Transverse colon (tissue), 4 donors: ENCODE data around the gene DOCK7. TPM values are rescaled to one million over a fixed set of nuclear protein-coding genes. Genes with fewer than 3 reads are reported as not detected.

Experiments
- DNase-seq: peaks from one replicate; pipeline ENCODE4 v3.0.0-alpha.2; 2019
- H3K27ac ChIP-seq, 4 donors: fragments of 200-600 bp; sonication (generic); 2 replicates each; pipeline ENCODE4 v1.5.1; 2016 to 2018; ENCODE audit warnings: inconsistent platforms in 4 of 4
- H3K27me3 ChIP-seq: fragments of 200-600 bp; sonication (generic); 2 replicates; pipeline ENCODE4 v1.5.1; 2017; ENCODE audit warnings: inconsistent platforms
- H3K36me3 ChIP-seq, 4 donors: fragments of 200-600 bp; sonication (generic); 2 replicates each; pipeline ENCODE4 v1.5.1; 2017 to 2019; ENCODE audit warnings: inconsistent platforms in 4 of 4
- H3K4me1 ChIP-seq, 4 donors: fragments of 200-600 bp; sonication (generic); 2 replicates each; pipeline ENCODE4 v1.5.1; 2017 to 2020; ENCODE audit warnings: inconsistent platforms in 4 of 4
- H3K4me3 ChIP-seq, 4 donors: fragments of 200-600 bp; sonication (generic); 1 replicate in 1 of 4; 2 replicates in 3 of 4; pipeline versions ENCODE4 v1.5.1 to v1.6.1; 2017 to 2019; ENCODE audit warnings: inconsistent platforms in 4 of 4
- H3K9me3 ChIP-seq, 2 donors: fragments of 200-600 bp; sonication (generic); 2 replicates each; pipeline ENCODE4 v1.5.1; 2017 to 2019; ENCODE audit warnings: inconsistent platforms in 2 of 2
- CTCF ChIP-seq, 5 experiments: fragments of 200-600 bp in 3 of 5; fragments of 450-650 bp in 2 of 5; sonication (generic) in 3 of 5; IDR thresholded peaks; 1 replicate in 2 of 5; 2 replicates in 3 of 5; pipeline ENCODE4 v1.5.1; 2016 to 2017; ENCODE audit warnings: antibody characterized with exemption in 5 of 5, inconsistent platforms in 3 of 5, mild to moderate bottlenecking in 2 of 5, moderate library complexity in 1 of 5
- EP300 ChIP-seq: sonication (generic); formaldehyde crosslinking; IDR thresholded peaks from one replicate; pipeline ENCODE4 v1.6.1; 2017; ENCODE audit warnings: antibody characterized with exemption, low read depth
- POLR2A ChIP-seq: fragments of 450-650 bp; IDR thresholded peaks from one replicate; pipeline ENCODE4 v1.6.1; 2016; ENCODE audit warnings: antibody characterized with exemption, mild to moderate bottlenecking, moderate library complexity
- POLR2AphosphoS5 ChIP-seq, 3 donors: sonication (generic); formaldehyde crosslinking; IDR thresholded peaks; one replicate each; pipeline ENCODE4 v1.6.1; 2016; ENCODE audit warnings: antibody characterized with exemption in 3 of 3
- WGBS, 2 donors: methylation state at CpG; one replicate each; pipeline ENCODE4 v1.1.5; 2018; ENCODE audit warnings: low coverage in 1 of 2; 5-methylcytosine and 5-hydroxymethylcytosine counted together
- in situ Hi-C, 4 donors: fragments of 200-750 bp; cut with MboI; loops; one replicate each; pipeline versions ENCODE4 v1.15.0 to v1.15.1; 2017; ENCODE audit warnings: low sequenced_read_pairs in 3 of 4, low pct_ligation_motif_present in 1 of 4, low pct_unique_long_range_greater_than_20kb in 1 of 4
- intact Hi-C: fragments of 100-400 bp; cut with DNase I; formaldehyde crosslinking; loops from one replicate; pipeline ENCODE4 v1.15.1; 2023; ENCODE audit warnings: low total_unique reads
- total RNA-seq, 4 donors: library from RNA; depleted of rRNA; stranded (reverse); fragments of >200 nt; gene quantifications; one replicate each; pipeline ENCODE4 v1.1.0, GENCODE V29; 2016

DOCK7 gene
- total RNA-seq, 4 donors from 2014 or later, result 33.7 to 138 (median 58.1) TPM

GRCh38 chr1:62433861-62434617 is 254.1 kb downstream of the DOCK7 start:
- no peak for DNase-seq
- H3K27me3 ChIP-seq, result no peaks in the 10 kb centered on the region
- no peaks in the 10 kb centered on the region for H3K36me3 ChIP-seq
- intact Hi-C loops, result no loop called here
- no peak overlapping the region for H3K4me3 ChIP-seq
- peaks cover 9 to 20% (median 17%) of the 10 kb centered on the region in 4 donors for H3K4me1 ChIP-seq
- no peak overlapping the region for H3K27ac ChIP-seq
- in situ Hi-C loops, result no loop called here
- no peaks in the 10 kb centered on the region for H3K9me3 ChIP-seq
- no peak for TF ChIP-seq CTCF (IDR thresholded peaks at IDR 0.05)
- TF ChIP-seq POLR2A, result no peak
- TF ChIP-seq EP300, result no peak
- TF ChIP-seq POLR2AphosphoS5 (IDR thresholded peaks at IDR 0.05), result no peak
- 71 to 79% methylated on average over 4 to 10 of the region's 10 CpGs for WGBS, 2 donors

- Histone ChIP-seq H3K27me3 (no peaks in the 10 kb centered on the region), H3K4me1 (no peaks in the 10 kb centered on the region), H3K36me3 (no peaks in the 10 kb centered on the region), H3K27ac (no peak overlapping the region), H3K4me3 (no peak overlapping the region), H3K9me3 (no peaks in the 10 kb centered on the region)
- DNase-seq, result no peak
- in situ Hi-C loops (no loop called here), intact Hi-C loops (no loop called here)
- TF ChIP-seq EP300, result no peak
- TF ChIP-seq POLR2A, result no peak
- TF ChIP-seq CTCF (IDR thresholded peaks at IDR 0.05), result no peak
- no peak for TF ChIP-seq POLR2AphosphoS5 (IDR thresholded peaks at IDR 0.05)
- 92 to 93% methylated on average over 2 of the region's 2 CpGs for WGBS, 2 donors
Measured at GRCh38 chr1:62429581-62429980, 258.6 kb downstream of the DOCK7 start.

GRCh38 chr1:62428351-62428750 is 259.8 kb downstream of the DOCK7 start:
- H3K4me1 ChIP-seq, result no peaks in the 10 kb centered on the region
- 78 to 82% methylated on average over 4 of the region's 4 CpGs for WGBS, 2 donors
- in situ Hi-C loops, result no loop called here
- H3K27me3 ChIP-seq, result no peaks in the 10 kb centered on the region
- no peak overlapping the region for H3K4me3 ChIP-seq
- H3K27ac ChIP-seq, result no peak overlapping the region
- H3K36me3 ChIP-seq, result no peaks in the 10 kb centered on the region
- TF ChIP-seq POLR2A (no peak), POLR2AphosphoS5 (IDR thresholded peaks at IDR 0.05) (no peak), CTCF (IDR thresholded peaks at IDR 0.05) (no peak), EP300 (no peak)
- intact Hi-C loops, result no loop called here
- DNase-seq, result no peak
- H3K9me3 ChIP-seq, result no peaks in the 10 kb centered on the region

- H3K9me3 ChIP-seq, result no peaks in the 10 kb centered on the region
- no peak for DNase-seq
- no peaks in the 10 kb centered on the region for H3K27me3 ChIP-seq
- no peaks in the 10 kb centered on the region for H3K4me1 ChIP-seq
- H3K27ac ChIP-seq, result no peak overlapping the region
- no peaks in the 10 kb centered on the region for H3K36me3 ChIP-seq
- TF ChIP-seq CTCF (IDR thresholded peaks at IDR 0.05) (no peak), POLR2A (no peak), EP300 (no peak), POLR2AphosphoS5 (IDR thresholded peaks at IDR 0.05) (no peak)
- no peak overlapping the region for H3K4me3 ChIP-seq
- WGBS, 2 donors, result 88 to 98% methylated on average over 1 of the region's 1 CpG
- intact Hi-C loops (no loop called here), in situ Hi-C loops (no loop called here)
Measured at GRCh38 chr1:62426794-62427193, 261.4 kb downstream of the DOCK7 start.
